IMR-90 (cell line): ENCODE data around the gene RHEX.

Experiments used
- CEBPB ChIP-seq: IDR thresholded peaks from 2 replicates; pipeline ENCODE4 v1.6.1; 2012; ENCODE audit warnings: low read depth, low read length, improper control_type of control experiment
- MAFK ChIP-seq: IDR thresholded peaks from 2 replicates; pipeline ENCODE4 v1.6.1; 2012; ENCODE audit warnings: low read depth, low read length, improper control_type of control experiment
- POLR2A ChIP-seq: IDR thresholded peaks from 2 replicates; pipeline ENCODE4 v1.6.1; 2012; ENCODE audit warnings: mild to moderate bottlenecking, low read depth, low read length
- RAD21 ChIP-seq: IDR thresholded peaks from 2 replicates; pipeline ENCODE4 v1.6.1; 2012; ENCODE audit warnings: low read length, improper control_type of control experiment
- TF ChIP-seq, protein P1 (sequence below): conservative IDR thresholded peaks from 2 replicates; pipeline ENCODE4 v1.5.1; 2012; ENCODE audit warnings: mild to moderate bottlenecking, low read depth, low read length, improper control_type of control experiment

DNA sequence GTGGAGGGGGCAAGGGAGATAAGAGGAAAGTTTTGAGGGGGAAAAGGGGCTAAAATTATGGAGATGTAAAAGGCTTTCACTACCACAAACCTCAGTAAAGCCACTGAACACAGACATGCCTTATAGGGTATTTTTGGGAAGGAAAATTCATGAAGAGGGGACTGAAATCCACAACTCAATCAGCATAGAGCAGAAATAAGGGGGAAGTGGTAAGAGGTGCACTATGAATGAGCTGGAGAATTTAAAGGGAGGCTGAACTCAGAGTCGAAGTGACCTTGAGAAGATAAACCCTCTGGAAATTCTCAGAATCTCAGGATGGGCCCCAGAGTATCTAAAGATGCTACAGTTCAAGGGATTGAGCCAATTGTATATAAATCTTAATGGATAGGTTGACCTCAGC, 15.3 kb downstream of the RHEX start:
- TF ChIP-seq, protein P1, sequence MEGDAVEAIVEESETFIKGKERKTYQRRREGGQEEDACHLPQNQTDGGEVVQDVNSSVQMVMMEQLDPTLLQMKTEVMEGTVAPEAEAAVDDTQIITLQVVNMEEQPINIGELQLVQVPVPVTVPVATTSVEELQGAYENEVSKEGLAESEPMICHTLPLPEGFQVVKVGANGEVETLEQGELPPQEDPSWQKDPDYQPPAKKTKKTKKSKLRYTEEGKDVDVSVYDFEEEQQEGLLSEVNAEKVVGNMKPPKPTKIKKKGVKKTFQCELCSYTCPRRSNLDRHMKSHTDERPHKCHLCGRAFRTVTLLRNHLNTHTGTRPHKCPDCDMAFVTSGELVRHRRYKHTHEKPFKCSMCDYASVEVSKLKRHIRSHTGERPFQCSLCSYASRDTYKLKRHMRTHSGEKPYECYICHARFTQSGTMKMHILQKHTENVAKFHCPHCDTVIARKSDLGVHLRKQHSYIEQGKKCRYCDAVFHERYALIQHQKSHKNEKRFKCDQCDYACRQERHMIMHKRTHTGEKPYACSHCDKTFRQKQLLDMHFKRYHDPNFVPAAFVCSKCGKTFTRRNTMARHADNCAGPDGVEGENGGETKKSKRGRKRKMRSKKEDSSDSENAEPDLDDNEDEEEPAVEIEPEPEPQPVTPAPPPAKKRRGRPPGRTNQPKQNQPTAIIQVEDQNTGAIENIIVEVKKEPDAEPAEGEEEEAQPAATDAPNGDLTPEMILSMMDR, result no peak
- TF ChIP-seq MAFK (no peak), POLR2A (no peak), RAD21 (no peak), CEBPB (no peak)
